Testis (tissue), 2 donors: ENCODE measurements around the gene GRK7.

Source experiments
- POLR2A ChIP-seq: fragments of 450-650 bp; IDR thresholded peaks from one replicate; pipeline ENCODE4 v1.6.1; 2017; ENCODE audit warnings: antibody characterized with exemption, mild to moderate bottlenecking, moderate library complexity
- TF ChIP-seq, protein P1 (sequence below), 3 experiments: fragments of 450-650 bp in 2 of 3; fragments of 200-600 bp in 1 of 3; sonication (generic) in 1 of 3; IDR thresholded peaks; one replicate each; pipeline ENCODE4 v1.5.1; 2016 to 2019; ENCODE audit warnings: antibody characterized with exemption in 3 of 3, mild to moderate bottlenecking in 2 of 3, moderate library complexity in 1 of 3

DNA sequence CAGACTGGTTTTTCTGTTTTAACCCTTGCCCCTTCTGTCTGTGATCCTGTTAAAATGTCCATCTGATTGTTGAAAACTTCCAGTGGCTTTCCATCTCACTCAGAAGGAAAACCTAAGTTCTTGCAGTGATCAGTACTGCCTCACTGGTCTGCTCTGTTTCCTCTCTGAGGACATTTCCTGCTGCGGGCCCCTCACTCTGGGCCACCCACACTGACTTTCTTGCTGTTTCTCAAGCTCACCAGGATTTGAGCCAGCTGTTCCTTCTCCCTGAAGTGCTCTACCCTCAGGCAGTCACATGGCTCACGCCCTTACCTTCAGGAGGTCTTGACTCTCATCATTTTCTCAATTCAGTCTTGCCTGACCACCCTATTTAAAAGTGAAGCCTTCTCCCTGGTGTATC, 1.8 kb downstream of the GRK7 start:
- TF ChIP-seq, protein P1, sequence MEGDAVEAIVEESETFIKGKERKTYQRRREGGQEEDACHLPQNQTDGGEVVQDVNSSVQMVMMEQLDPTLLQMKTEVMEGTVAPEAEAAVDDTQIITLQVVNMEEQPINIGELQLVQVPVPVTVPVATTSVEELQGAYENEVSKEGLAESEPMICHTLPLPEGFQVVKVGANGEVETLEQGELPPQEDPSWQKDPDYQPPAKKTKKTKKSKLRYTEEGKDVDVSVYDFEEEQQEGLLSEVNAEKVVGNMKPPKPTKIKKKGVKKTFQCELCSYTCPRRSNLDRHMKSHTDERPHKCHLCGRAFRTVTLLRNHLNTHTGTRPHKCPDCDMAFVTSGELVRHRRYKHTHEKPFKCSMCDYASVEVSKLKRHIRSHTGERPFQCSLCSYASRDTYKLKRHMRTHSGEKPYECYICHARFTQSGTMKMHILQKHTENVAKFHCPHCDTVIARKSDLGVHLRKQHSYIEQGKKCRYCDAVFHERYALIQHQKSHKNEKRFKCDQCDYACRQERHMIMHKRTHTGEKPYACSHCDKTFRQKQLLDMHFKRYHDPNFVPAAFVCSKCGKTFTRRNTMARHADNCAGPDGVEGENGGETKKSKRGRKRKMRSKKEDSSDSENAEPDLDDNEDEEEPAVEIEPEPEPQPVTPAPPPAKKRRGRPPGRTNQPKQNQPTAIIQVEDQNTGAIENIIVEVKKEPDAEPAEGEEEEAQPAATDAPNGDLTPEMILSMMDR (IDR thresholded peaks at IDR 0.05) = no peak
- no peak for TF ChIP-seq POLR2A
